SU-DHL-6 (cell line): ENCODE results near the gene POPDC2.

Experiments
- H2AFZ ChIP-seq: fragments of 200-600 bp; sonication (generic); 2 replicates; pipeline ENCODE4 v1.6.1; 2014; ENCODE audit warnings: low read depth, mild to moderate bottlenecking, moderate library complexity, mixed read lengths, antibody characterized with exemption, low read length; ENCODE audit not compliant: severe bottlenecking
- H3F3A ChIP-seq: fragments of 200-600 bp; shearing (Covaris generic); 2 replicates; pipeline ENCODE4 v1.6.0; 2016; ENCODE audit warnings: antibody characterized with exemption, mild to moderate bottlenecking; ENCODE audit not compliant: insufficient read depth
- H3K27ac ChIP-seq: fragments of 200-600 bp; sonication (generic); 2 replicates; pipeline ENCODE4 v1.5.1; 2016; ENCODE audit warnings: low read depth, mild to moderate bottlenecking, low read length, moderate library complexity, mixed read lengths
- H3K27me3 ChIP-seq: fragments of 200-600 bp; sonication (generic), shearing (Covaris generic); 2 replicates; pipeline ENCODE4 v1.6.0; 2014; ENCODE audit warnings: mild to moderate bottlenecking, low read length
- H3K36me3 ChIP-seq: fragments of 200-600 bp; sonication (generic); 2 replicates; pipeline ENCODE4 v1.6.1; 2014; ENCODE audit warnings: mild to moderate bottlenecking, low read length, mixed read lengths
- H3K4me2 ChIP-seq: fragments of 300-600, 200-600 bp; shearing (Covaris generic), sonication (generic); 2 replicates; pipeline ENCODE4 v1.6.0; 2014; ENCODE audit warnings: low read length, low read depth, mild to moderate bottlenecking; ENCODE audit not compliant: poor library complexity, severe bottlenecking
- H3K4me3 ChIP-seq: fragments of 200-600 bp; sonication (generic); 2 replicates; pipeline ENCODE4 v1.5.1; 2014; ENCODE audit warnings: antibody characterized with exemption, low read length, mild to moderate bottlenecking, mixed read lengths; ENCODE audit not compliant: insufficient read depth, poor library complexity, severe bottlenecking
- H3K79me2 ChIP-seq: fragments of 200-600 bp; sonication (generic); 2 replicates; pipeline ENCODE4 v1.6.1; 2014; ENCODE audit warnings: mild to moderate bottlenecking, low read length, moderate library complexity; ENCODE audit not compliant: insufficient read depth
- H3K9ac ChIP-seq: fragments of 200-600 bp; sonication (generic); 2 replicates; pipeline ENCODE4 v1.7.0; 2014; ENCODE audit warnings: mild to moderate bottlenecking, low read length
- H3K9me2 ChIP-seq: fragments of 200-600 bp; sonication (generic); replicated peaks from 2 replicates; pipeline ENCODE4 v1.6.1; 2014; ENCODE audit warnings: low read length; ENCODE audit not compliant: insufficient read depth
- H3K9me3 ChIP-seq: fragments of 200-600 bp; sonication (generic); 2 replicates; pipeline ENCODE4 v1.6.1; 2014; ENCODE audit warnings: low read length, mixed read lengths; ENCODE audit not compliant: insufficient read depth
- H4K20me1 ChIP-seq: fragments of 200-600 bp; sonication (generic); 2 replicates; pipeline ENCODE4 v1.6.1; 2014; ENCODE audit warnings: low read depth, mild to moderate bottlenecking, antibody characterized with exemption, low read length, moderate library complexity, mixed read lengths
- EZH2phosphoT487 ChIP-seq: fragments of 200-600 bp; sonication (generic), shearing (Covaris generic); conservative IDR thresholded peaks from 2 replicates; pipeline ENCODE4 v1.6.1; 2018; ENCODE audit warnings: mild to moderate bottlenecking, antibody characterized with exemption, low read length, moderate library complexity, mixed read lengths
- TF ChIP-seq, protein P1 (sequence below): fragments of 200-600 bp; sonication (generic); IDR thresholded peaks from one replicate; pipeline ENCODE4 v1.5.1; 2017; ENCODE audit warnings: antibody characterized with exemption, mild to moderate bottlenecking, low read length, moderate library complexity; ENCODE audit not compliant: insufficient read depth, poor library complexity, severe bottlenecking

POPDC2 gene

DNA sequence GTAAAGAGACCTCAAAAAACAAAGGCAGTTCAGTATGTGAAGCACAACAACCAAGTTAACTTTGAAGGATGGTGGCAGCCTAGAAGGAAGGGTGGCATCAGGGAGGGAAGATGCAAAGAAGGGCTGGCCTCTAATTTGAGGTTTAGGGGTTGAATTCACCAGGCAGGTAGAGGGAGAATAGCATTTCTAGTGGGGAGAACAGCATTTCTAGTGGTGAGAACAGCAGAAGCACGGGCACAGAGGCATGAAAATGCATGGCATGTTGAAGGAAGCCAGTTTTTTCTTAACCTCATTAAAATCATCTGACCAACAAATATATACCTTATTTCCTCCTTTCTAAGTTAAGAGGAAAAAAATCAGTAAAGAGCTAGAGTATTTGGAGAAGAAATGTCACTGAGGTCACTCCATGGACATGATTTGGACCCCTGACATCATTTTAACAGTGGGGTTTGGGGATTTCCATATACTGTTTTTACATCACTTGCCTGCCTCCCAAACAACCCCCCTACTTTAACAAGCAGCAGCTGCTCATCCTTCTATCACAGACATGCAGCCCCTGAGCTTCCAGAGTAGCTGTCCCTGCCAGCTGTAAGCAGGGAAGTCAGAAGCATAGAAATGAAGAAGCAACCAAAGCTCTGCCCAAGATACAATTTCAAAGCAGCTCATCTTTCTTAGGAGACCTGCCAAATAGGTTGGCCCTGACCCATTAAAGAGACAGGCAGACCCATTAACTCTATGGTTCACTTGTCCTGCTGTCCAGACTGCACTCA lies 2.4 kb upstream of the POPDC2 start:
- H3K79me2 ChIP-seq = no peaks in the 10 kb centered on the region
- H4K20me1 ChIP-seq = no peaks in the 10 kb centered on the region
- H3K4me2 ChIP-seq = no peak overlapping the region
- H3F3A ChIP-seq = no peaks in the 10 kb centered on the region; the same call in 1 of the 2 replicates
- no peaks in the 10 kb centered on the region for H3K27me3 ChIP-seq
- 0 out of 2 replicates have a peak, but pooled peaks cover 2% of the 10 kb centered on the region for H3K36me3 ChIP-seq
- no peaks in the 10 kb centered on the region for H3K9me2 ChIP-seq
- TF ChIP-seq, protein P1, sequence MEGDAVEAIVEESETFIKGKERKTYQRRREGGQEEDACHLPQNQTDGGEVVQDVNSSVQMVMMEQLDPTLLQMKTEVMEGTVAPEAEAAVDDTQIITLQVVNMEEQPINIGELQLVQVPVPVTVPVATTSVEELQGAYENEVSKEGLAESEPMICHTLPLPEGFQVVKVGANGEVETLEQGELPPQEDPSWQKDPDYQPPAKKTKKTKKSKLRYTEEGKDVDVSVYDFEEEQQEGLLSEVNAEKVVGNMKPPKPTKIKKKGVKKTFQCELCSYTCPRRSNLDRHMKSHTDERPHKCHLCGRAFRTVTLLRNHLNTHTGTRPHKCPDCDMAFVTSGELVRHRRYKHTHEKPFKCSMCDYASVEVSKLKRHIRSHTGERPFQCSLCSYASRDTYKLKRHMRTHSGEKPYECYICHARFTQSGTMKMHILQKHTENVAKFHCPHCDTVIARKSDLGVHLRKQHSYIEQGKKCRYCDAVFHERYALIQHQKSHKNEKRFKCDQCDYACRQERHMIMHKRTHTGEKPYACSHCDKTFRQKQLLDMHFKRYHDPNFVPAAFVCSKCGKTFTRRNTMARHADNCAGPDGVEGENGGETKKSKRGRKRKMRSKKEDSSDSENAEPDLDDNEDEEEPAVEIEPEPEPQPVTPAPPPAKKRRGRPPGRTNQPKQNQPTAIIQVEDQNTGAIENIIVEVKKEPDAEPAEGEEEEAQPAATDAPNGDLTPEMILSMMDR = no peak
- no peak for TF ChIP-seq EZH2phosphoT487
- no peak overlapping the region for H3K27ac ChIP-seq
- H3K9ac ChIP-seq = no peak overlapping the region
- H3K9me3 ChIP-seq = no peaks in the 10 kb centered on the region
- no peak overlapping the region for H2AFZ ChIP-seq
- H3K4me3 ChIP-seq = no peak overlapping the region

DNA sequence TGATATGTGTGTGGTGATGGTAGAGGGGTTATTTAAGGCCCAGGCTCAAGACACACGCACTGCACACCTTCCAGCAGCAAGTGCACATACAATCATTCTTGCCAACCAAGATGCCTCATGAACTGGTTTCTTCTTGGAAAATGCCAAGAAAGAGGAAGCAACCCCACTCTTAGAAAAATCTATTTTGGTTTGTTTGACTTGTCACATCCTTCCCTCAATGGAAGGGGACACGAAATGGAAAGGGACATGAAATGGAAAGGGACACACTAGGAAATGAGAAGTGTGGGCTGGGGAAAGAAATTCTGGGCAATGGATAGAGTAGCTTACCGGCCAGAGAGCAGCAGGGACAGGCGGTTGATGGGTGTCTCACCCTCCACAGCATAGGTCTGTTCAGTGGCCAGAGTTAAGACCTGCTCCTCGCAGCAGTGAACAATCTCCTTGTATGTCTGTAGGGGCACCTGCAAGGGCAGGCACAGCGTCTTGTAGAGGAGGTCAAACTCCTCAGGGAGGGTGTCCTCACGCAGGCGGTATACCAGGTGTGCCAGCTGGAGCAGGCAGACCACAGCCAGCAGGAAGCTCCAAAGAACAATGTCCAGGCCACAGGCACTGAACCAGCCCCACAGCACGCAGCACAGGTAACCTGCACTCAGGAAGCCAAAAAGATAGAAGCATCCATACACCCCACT lies 640 bp downstream of the POPDC2 start:
- TF ChIP-seq EZH2phosphoT487 = no peak
- TF ChIP-seq, protein P1 = no peak
- H3K9ac ChIP-seq = no peak overlapping the region
- no peak overlapping the region for H3K27ac ChIP-seq
- no peaks in the 10 kb centered on the region for H3K79me2 ChIP-seq
- H3K36me3 ChIP-seq = no peaks in the 10 kb centered on the region
- no peak overlapping the region for H3K4me3 ChIP-seq
- H3K27me3 ChIP-seq = no peaks in the 10 kb centered on the region
- no peaks in the 10 kb centered on the region for H4K20me1 ChIP-seq
- H3K9me3 ChIP-seq = no peaks in the 10 kb centered on the region
- H2AFZ ChIP-seq = no peak overlapping the region
- no peak overlapping the region for H3K4me2 ChIP-seq
- no peaks in the 10 kb centered on the region for H3F3A ChIP-seq
- H3K9me2 ChIP-seq = no peaks in the 10 kb centered on the region

DNA sequence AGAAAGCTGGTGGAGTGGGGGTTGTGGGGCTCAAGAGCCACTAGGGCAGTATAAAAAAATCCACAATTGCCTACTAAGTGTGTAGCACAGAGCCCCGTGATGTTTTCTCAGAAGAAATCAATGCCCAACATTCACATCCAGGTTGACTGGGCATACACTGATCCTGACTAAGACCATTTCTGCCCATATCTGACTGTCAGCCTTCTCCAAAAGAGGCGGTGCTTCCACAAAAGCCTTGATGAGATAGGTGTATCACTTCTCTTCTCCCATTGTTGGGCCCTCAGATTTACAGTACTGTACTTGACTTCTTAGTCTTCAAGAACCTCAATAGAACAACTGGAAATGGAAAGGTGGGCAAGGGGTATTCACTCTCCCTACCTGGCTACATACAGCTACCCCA lies 1.4 kb downstream of the POPDC2 start:
- Histone ChIP-seq H3K27me3 (no peaks in the 10 kb centered on the region), H3F3A (no peaks in the 10 kb centered on the region), H3K27ac (no peak overlapping the region), H2AFZ (no peak overlapping the region), H3K9me3 (no peaks in the 10 kb centered on the region), H4K20me1 (no peaks in the 10 kb centered on the region), H3K4me3 (no peak overlapping the region), H3K9me2 (no peaks in the 10 kb centered on the region), H3K4me2 (no peak overlapping the region), H3K79me2 (no peaks in the 10 kb centered on the region), H3K9ac (no peak overlapping the region), H3K36me3 (no peaks in the 10 kb centered on the region)
- TF ChIP-seq, protein P1 = no peak
- TF ChIP-seq EZH2phosphoT487 = no peak
